ENCODE measurements around the gene MTMR10. TPM values are rescaled to one million over a fixed set of nuclear protein-coding genes. Genes with fewer than 3 reads are reported as not detected.

MTMR10 gene
- total RNA-seq, 1 experiment from 2014 or later = 23.2 TPM

DNA sequence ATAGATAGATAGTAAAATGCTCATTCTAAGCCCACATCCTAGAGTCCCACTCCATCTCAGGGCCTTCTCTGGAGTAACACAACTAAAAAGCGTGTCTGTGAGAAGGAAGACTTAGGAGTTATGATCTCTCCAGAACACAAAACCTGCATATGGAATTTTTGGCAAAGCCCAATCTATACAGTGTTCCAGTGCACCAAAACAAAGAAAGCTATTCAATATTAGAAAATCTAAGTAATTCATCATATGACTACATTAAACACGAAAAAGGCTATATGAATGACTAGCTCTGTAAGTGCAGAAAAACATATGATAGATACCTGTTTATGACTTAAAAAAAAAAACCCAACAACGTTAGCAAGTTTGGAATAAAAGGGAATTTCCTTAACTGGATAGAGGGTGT is 27.7 kb downstream of the MTMR10 start:
- H4K5ac ChIP-seq (ENCODE audit: insufficient read length, low read depth, low read length) = no peak overlapping the region
- no peak overlapping the region for H2AK5ac ChIP-seq (ENCODE audit: insufficient read length, low read length)
- Mint-ChIP-seq H3K4me3 (no peak overlapping the region), H3K4me1 (peaks cover 0 to 8% of the 10 kb centered on the region in 2 experiments; a peak in 1 of 4 replicates), H3K27me3 (ENCODE audit: low read depth) (no peaks in the 10 kb centered on the region), H3K36me3 (ENCODE audit: insufficient read depth in 1 of 3, low read depth in 3 of 3) (peaks cover 0 to 32% (median 6%) of the 10 kb centered on the region in 3 experiments; a peak in 5 of 7 replicates), H3K27ac (no peak overlapping the region), H3K9me3 (no peaks in the 10 kb centered on the region)
- H4K20me1 ChIP-seq (ENCODE audit: control insufficient read depth, insufficient read depth, insufficient read length) = no peaks in the 10 kb centered on the region
- H2BK12ac ChIP-seq (ENCODE audit: insufficient read length, low read depth, low read length) = no peak overlapping the region
- H3K23me2 ChIP-seq (ENCODE audit: insufficient read length, low read depth, low read length, poor library complexity, severe bottlenecking) = no peaks in the 10 kb centered on the region
- H3K18ac ChIP-seq (ENCODE audit: insufficient read length, low read depth, low read length) = no peak overlapping the region
- H2BK120ac ChIP-seq (ENCODE audit: low read depth, low read length, poor library complexity, severe bottlenecking) = no peak overlapping the region
- no peak overlapping the region for H3K27ac ChIP-seq (ENCODE audit: insufficient read length, low read depth, low read length)
- no peak overlapping the region for H2BK15ac ChIP-seq (ENCODE audit: low read depth, low read length)
- no peak overlapping the region for H2BK20ac ChIP-seq (ENCODE audit: low read depth, low read length, poor library complexity, severe bottlenecking)
- H3K79me1 ChIP-seq (ENCODE audit: insufficient read depth, low read depth, low read length, poor library complexity, severe bottlenecking) = no peaks in the 10 kb centered on the region
- no peak overlapping the region for H3K23ac ChIP-seq (ENCODE audit: insufficient read length, low read depth, low read length)
- no CpG with 5 or more reads among the region's 3 CpGs for WGBS (ENCODE audit: extremely low coverage, insufficient read length, low lambda C conversion rate)
- H3K27me3 ChIP-seq (ENCODE audit: insufficient read depth, low read length) = no peaks in the 10 kb centered on the region
- no peaks in the 10 kb centered on the region for H3K79me2 ChIP-seq (ENCODE audit: insufficient read depth, low read length)
- H3K4me1 ChIP-seq (ENCODE audit: insufficient read depth, low read length) = no peaks in the 10 kb centered on the region
- H4K91ac ChIP-seq (ENCODE audit: insufficient read length, low read depth, low read length) = no peak overlapping the region
- H2AFZ ChIP-seq (ENCODE audit: low read length) = no peak overlapping the region
- no peak overlapping the region for H2BK5ac ChIP-seq (ENCODE audit: insufficient read length, low read length)
- no peaks in the 10 kb centered on the region for H3K9me3 ChIP-seq (ENCODE audit: control insufficient read depth, low read depth, low read length)
- no peak overlapping the region for H3T11ph ChIP-seq (ENCODE audit: low read length)
- no peak overlapping the region for H4K8ac ChIP-seq (replicated peaks; ENCODE audit: insufficient read length, low read depth, low read length)
- no peak overlapping the region for H3K56ac ChIP-seq (ENCODE audit: insufficient read length, low read depth, low read length)
- no peak overlapping the region for H3K4me2 ChIP-seq (ENCODE audit: insufficient read depth, insufficient read length, low read length)
- TF ChIP-seq, protein P1, sequence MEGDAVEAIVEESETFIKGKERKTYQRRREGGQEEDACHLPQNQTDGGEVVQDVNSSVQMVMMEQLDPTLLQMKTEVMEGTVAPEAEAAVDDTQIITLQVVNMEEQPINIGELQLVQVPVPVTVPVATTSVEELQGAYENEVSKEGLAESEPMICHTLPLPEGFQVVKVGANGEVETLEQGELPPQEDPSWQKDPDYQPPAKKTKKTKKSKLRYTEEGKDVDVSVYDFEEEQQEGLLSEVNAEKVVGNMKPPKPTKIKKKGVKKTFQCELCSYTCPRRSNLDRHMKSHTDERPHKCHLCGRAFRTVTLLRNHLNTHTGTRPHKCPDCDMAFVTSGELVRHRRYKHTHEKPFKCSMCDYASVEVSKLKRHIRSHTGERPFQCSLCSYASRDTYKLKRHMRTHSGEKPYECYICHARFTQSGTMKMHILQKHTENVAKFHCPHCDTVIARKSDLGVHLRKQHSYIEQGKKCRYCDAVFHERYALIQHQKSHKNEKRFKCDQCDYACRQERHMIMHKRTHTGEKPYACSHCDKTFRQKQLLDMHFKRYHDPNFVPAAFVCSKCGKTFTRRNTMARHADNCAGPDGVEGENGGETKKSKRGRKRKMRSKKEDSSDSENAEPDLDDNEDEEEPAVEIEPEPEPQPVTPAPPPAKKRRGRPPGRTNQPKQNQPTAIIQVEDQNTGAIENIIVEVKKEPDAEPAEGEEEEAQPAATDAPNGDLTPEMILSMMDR (conservative IDR thresholded peaks at IDR 0.05) = no peak
- no peak overlapping the region for H3K4ac ChIP-seq (ENCODE audit: low read depth, low read length)
- no peak overlapping the region for H3K14ac ChIP-seq (ENCODE audit: insufficient read depth, low read length)
- H3K9ac ChIP-seq (ENCODE audit: extremely low read depth, insufficient read length, low read length) = no peak overlapping the region
- DNase-seq = no peak

Data from H9 (cell line).